SK-N-MC (cell line): ENCODE data around the gene BHLHE23.

ENCODE experiments used
- DNase-seq: peaks from one replicate; pipeline ENCODE4 v3.0.0-alpha.2; 2011; ENCODE audit warnings: low read depth, low spot score
- H3K27ac ChIP-seq: fragments of 200-600 bp; sonication (generic); 2 replicates; pipeline ENCODE4 v1.5.1; 2016; ENCODE audit warnings: mixed run types
- H3K36me3 ChIP-seq: fragments of 200-600 bp; sonication (generic); 2 replicates; pipeline ENCODE4 v1.6.1; 2017; ENCODE audit warnings: antibody characterized with exemption, low read length, mixed read lengths; ENCODE audit not compliant: insufficient read depth
- H3K4me3 ChIP-seq: fragments of 200-600 bp; sonication (generic); 2 replicates; pipeline ENCODE4 v1.5.1; 2016
- H3K9ac ChIP-seq: fragments of 200-600 bp; sonication (generic); 2 replicates; pipeline ENCODE4 v1.8.0; 2017; ENCODE audit warnings: mixed run types, mixed read lengths; ENCODE audit not compliant: insufficient read length
- H3K9me3 ChIP-seq: fragments of 200-600 bp; sonication (generic); 2 replicates; pipeline ENCODE4 v1.6.1; 2017; ENCODE audit warnings: low read depth, mild to moderate bottlenecking, antibody characterized with exemption, low read length, moderate library complexity, mixed read lengths
- EZH2 ChIP-seq: fragments of 200-600 bp; sonication (generic); IDR thresholded peaks from one replicate; pipeline ENCODE4 v1.6.1; 2017; ENCODE audit warnings: antibody characterized with exemption
- FOXP2 ChIP-seq: optimal IDR thresholded peaks from 2 replicates; pipeline ENCODE3; 2011; ENCODE audit warnings: mild to moderate bottlenecking, moderate library complexity; ENCODE audit not compliant: insufficient read depth; ENCODE audit errors: extremely low read length, control extremely low read depth
- POLR2AphosphoS5 ChIP-seq: IDR thresholded peaks from 2 replicates; pipeline ENCODE4 v1.6.1; 2012; ENCODE audit warnings: mild to moderate bottlenecking, low read depth, low read length, borderline replicate concordance

Gene BHLHE23

DNA sequence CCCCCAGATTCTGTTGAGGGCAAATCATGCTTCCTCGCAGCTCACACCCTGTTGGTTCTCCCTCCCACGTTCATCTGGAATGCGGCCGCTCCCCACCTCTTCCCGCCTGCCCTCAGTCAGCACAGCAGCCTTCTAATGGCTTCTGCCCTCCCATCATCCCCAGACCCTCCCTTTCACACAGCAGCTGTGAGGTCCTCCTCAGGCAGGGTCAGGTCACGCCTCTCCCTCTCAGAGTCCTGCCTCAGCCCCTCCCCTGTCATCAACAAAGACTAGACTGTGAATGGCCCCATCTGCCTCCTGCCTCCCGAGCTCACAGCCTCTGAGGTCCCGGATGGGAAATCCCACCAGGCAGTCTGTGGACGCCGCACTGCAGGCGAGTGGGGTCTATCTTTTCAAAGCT lies 7.9 kb upstream of the BHLHE23 start:
- Histone ChIP-seq H3K36me3 (no peaks in the 10 kb centered on the region), H3K27ac (no peak overlapping the region), H3K9me3 (no peaks in the 10 kb centered on the region), H3K4me3 (no peak overlapping the region), H3K9ac (no peak overlapping the region)
- DNase-seq: no peak
- TF ChIP-seq POLR2AphosphoS5: no peak
- TF ChIP-seq FOXP2: no peak
- no peak for TF ChIP-seq EZH2

GRCh38 chr20:63014287-63014686 lies 7.5 kb upstream of the BHLHE23 start:
- DNase-seq: no peak
- H3K36me3 ChIP-seq: no peaks in the 10 kb centered on the region
- no peak overlapping the region for H3K9ac ChIP-seq
- H3K9me3 ChIP-seq: no peaks in the 10 kb centered on the region
- no peak overlapping the region for H3K27ac ChIP-seq
- no peak overlapping the region for H3K4me3 ChIP-seq
- no peak for TF ChIP-seq EZH2
- no peak for TF ChIP-seq FOXP2
- TF ChIP-seq POLR2AphosphoS5: no peak

- Histone ChIP-seq H3K4me3 (no peak overlapping the region), H3K36me3 (no peaks in the 10 kb centered on the region), H3K9ac (no peak overlapping the region), H3K27ac (no peak overlapping the region), H3K9me3 (no peaks in the 10 kb centered on the region)
- no peak for DNase-seq
- no peak for TF ChIP-seq POLR2AphosphoS5
- TF ChIP-seq FOXP2: no peak
- TF ChIP-seq EZH2: no peak
Observed at GRCh38 chr20:63013207-63013606, 6.4 kb upstream of the BHLHE23 start.

DNA sequence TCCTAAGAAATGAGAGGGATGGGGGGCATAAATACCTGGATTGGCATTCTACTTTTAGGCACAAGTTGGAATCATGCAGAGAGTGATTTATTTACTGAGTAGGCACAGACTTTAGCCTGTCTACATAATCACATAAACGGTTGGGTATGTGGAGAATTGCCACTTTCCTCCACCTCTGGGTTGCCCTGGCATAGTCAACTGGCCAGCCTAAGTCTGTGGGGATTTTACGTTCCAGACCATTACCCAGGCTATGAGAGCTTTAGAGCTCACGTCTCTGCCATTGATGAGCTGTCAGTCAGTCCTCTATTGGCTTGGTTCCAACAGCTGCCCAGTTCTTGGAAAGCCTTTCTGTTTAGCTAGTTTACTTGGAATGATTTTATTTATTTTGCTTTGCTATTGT lies 5.0 kb upstream of the BHLHE23 start:
- TF ChIP-seq EZH2 (no peak), FOXP2 (no peak), POLR2AphosphoS5 (no peak)
- Histone ChIP-seq H3K9ac (no peak overlapping the region), H3K4me3 (no peak overlapping the region), H3K9me3 (no peaks in the 10 kb centered on the region), H3K27ac (no peak overlapping the region), H3K36me3 (no peaks in the 10 kb centered on the region)
- no peak for DNase-seq

DNA sequence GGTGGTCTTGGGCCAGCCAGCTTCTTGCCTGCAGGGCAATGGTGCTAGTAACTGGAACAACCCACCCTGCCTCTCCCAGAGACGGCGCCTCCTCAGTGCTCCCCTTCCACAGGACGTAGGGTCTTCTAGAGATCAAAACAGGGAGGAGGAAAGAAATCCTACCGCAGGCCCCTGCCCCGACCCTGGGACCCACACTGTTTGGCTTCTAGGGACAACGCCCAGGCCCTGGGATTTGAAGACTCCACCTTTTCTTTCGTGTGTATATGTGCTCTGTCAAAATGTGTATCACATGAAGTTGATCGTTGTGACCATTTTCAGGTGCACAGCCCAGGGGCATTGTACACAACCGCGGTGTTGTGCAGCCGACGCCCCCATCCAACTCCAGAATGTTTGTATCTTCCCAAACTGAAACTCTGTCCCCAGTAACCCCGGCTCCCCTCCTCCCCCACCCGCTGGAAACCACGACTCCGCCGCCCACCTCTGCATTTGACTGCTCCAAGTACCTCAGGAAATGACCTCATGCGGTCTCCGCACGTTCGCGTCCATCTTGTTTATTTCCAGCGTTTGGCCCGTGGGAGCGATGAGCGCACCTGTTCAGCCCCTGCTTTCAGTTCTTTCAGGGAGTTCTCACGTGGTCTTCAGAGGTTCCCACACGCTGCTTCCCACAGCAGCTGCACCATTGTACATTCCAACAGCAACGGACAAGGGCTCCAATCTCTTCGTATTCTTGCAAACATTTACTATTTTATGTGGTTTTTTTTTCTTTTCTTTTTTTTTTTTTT lies 3.4 kb upstream of the BHLHE23 start:
- no peaks in the 10 kb centered on the region for H3K36me3 ChIP-seq
- TF ChIP-seq EZH2: no peak
- TF ChIP-seq FOXP2: no peak
- no peak for TF ChIP-seq POLR2AphosphoS5
- H3K9ac ChIP-seq: no peak overlapping the region
- no peaks in the 10 kb centered on the region for H3K9me3 ChIP-seq
- H3K27ac ChIP-seq: no peak overlapping the region
- 0 out of 2 replicates have a peak overlapping the region, but pooled peaks have one; percentile 25 for H3K4me3 ChIP-seq
- DNase-seq: no peak

- no peaks in the 10 kb centered on the region for H3K36me3 ChIP-seq
- no peaks in the 10 kb centered on the region for H3K9me3 ChIP-seq
- no peak overlapping the region for H3K9ac ChIP-seq
- H3K27ac ChIP-seq: no peak overlapping the region
- no peak for DNase-seq
- H3K4me3 ChIP-seq: no peak overlapping the region
- no peak for TF ChIP-seq EZH2
- TF ChIP-seq FOXP2: no peak
- TF ChIP-seq POLR2AphosphoS5: no peak
Observed at GRCh38 chr20:63009045-63009961, 2.5 kb upstream of the BHLHE23 start.

DNA sequence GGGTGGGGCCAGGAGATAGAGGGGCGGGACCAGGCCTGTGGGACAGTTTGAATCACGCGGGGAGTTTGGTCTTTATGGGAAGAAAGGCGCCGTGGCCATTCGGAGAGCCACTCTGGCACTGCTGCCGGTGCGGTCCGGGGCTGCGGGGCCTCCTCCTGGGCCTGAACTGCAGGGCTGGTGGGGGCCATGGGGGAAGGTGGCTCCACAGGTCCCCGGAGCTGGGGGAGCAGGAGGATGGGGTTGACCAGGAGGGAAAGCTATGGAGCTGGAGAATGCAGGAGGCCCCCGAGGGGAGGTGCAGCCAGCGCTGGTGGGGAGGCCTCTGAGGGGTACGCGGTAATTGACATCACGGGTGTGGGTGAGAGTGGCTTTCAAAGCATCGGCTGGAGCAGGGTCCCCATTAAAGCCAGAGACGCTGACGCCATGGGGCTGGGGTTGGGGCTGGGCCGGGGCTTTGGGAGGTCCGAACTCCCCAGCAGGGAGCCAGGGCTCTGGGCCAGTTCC lies 1.8 kb upstream of the BHLHE23 start:
- no peak for TF ChIP-seq POLR2AphosphoS5
- no peak for TF ChIP-seq EZH2
- Histone ChIP-seq H3K9me3 (no peaks in the 10 kb centered on the region), H3K4me3 (no peak overlapping the region), H3K36me3 (no peaks in the 10 kb centered on the region), H3K27ac (no peak overlapping the region), H3K9ac (no peak overlapping the region)
- no peak for DNase-seq

DNA sequence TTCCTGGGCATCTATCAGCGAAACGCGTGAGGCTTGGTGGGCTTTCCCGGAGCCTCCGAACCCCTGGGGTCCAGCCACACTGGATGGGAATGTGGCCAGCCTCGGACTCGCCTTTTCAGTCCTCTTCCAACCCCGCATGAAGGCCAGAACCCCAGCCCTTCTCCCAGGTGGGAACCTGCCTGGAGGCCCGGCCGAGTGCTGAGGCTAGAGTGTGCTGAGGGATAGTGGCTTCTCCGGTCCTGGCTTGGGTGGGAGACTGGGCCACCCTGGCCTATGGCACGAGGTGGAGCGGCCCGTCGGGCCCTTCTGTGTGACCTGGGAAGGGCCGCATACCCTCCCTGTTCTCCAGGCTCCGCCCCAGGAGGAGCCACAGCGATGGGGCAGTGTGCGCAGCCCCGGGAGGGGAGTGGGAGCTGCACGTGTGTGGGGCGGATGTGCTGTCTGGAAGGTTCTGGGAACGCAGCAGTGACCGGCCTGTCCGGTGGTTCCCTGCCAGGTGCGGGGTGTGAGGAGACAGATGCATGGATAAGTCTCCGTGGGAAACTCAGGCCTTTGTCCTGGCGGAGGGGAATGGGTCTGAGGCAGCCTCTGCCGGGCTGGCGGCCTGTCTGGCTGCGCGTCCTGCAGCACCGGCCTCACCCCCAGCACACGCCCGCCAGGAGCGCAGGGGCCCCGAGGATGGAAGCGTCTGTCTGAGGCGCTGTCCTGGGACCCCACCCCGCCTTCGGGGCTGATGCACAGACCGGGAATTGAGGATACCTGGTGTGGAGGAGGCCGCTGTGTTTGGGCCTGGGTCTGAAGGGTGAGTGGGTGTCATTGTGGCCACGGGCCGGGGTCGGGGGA lies 1.1 kb upstream of the BHLHE23 start:
- DNase-seq: no peak
- TF ChIP-seq POLR2AphosphoS5 (no peak), EZH2 (no peak)

More for the DNA sequence above, 1.1 kb upstream of the BHLHE23 start:
- Histone ChIP-seq H3K9me3 (no peaks in the 10 kb centered on the region), H3K4me3 (no peak overlapping the region), H3K9ac (no peak overlapping the region), H3K36me3 (no peaks in the 10 kb centered on the region), H3K27ac (no peak overlapping the region)
